Heart right ventricle (tissue), 16 donors: ENCODE measurements around the gene FGF18. TPM values are rescaled to one million over a fixed set of nuclear protein-coding genes. Genes with fewer than 3 reads are reported as not detected.

Experiments used
- ATAC-seq, 8 donors: fragments of 200-7000 bp; cut with Tn5 transposase; one replicate each; pipeline ENCODE4 v1.9.1; 2020; ENCODE audit warnings: mild to moderate bottlenecking in 8 of 8, moderate library complexity in 8 of 8, moderate number of reproducible peaks in 1 of 8
- DNase-seq, 2 donors: peaks; one replicate each; pipeline ENCODE4 v3.0.0-alpha.2; 2020
- H3K27ac ChIP-seq, 10 donors: fragments of 200-600 bp; sonication (generic) in 2 of 10; one replicate each; pipeline versions ENCODE4 v1.5.0 to v1.8.0; 2020 to 2022; ENCODE audit warnings: mild to moderate bottlenecking in 3 of 10
- H3K27me3 ChIP-seq, 7 donors: fragments of 200-600 bp; one replicate each; pipeline ENCODE4 v1.8.0; 2021 to 2022; ENCODE audit warnings: mild to moderate bottlenecking in 2 of 7
- H3K36me3 ChIP-seq, 9 donors: fragments of 200-600 bp; sonication (generic) in 1 of 9; one replicate each; pipeline versions ENCODE4 v1.5.0 to v1.8.0; 2020 to 2022; ENCODE audit warnings: mild to moderate bottlenecking in 2 of 9
- H3K4me1 ChIP-seq, 9 donors: fragments of 200-600 bp; sonication (generic) in 1 of 9; one replicate each; pipeline versions ENCODE4 v1.5.0 to v1.8.0; 2020 to 2022; ENCODE audit warnings: mild to moderate bottlenecking in 4 of 9
- H3K4me3 ChIP-seq, 10 donors: fragments of 200-600 bp; sonication (generic) in 2 of 10; one replicate each; pipeline versions ENCODE4 v1.5.0 to v1.8.0; 2020 to 2022; ENCODE audit warnings: mild to moderate bottlenecking in 7 of 10, moderate library complexity in 2 of 10
- H3K9me3 ChIP-seq, 11 donors: fragments of 200-600 bp in 10 of 11; sonication (generic) in 2 of 11; one replicate each; pipeline versions ENCODE4 v1.5.0 to v1.8.0; 2013 to 2022; ENCODE audit warnings: mild to moderate bottlenecking in 2 of 11, control low read depth in 1 of 11, moderate library complexity in 1 of 11
- WGBS, 2 donors: extraction: QIAGEN DNeasy Blood & Tissue Kit; methylation state at CpG; one replicate each; pipeline ENCODE4 v1.1.7; 2013; ENCODE audit warnings: inconsistent platforms in 1 of 2; 5-methylcytosine and 5-hydroxymethylcytosine counted together
- intact Hi-C, 10 donors: fragments of 100-400 bp; cut with DNase I; formaldehyde crosslinking; loops; one replicate each; pipeline versions ENCODE4 v1.11.1 to v1.14.2; 2022
- polyA plus RNA-seq, 2 donors: library from polyadenylated mRNA; stranded (reverse); fragments of 200-250 nt; gene quantifications; one replicate each; pipeline ENCODE4 v1.2.3, GENCODE V29; 2013
- total RNA-seq, 10 donors: library from RNA; stranded (reverse); fragmentation: NEBNext Ultra II Directional in 3 of 10; extraction: Animal tissue kit (Norgen Biotek cat#: 25700) in 3 of 10; gene quantifications; one replicate each; pipeline versions ENCODE4 v1.2.1 to v1.2.4, GENCODE V29; 2021 to 2023
- TF ChIP-seq, protein P1 (sequence below), 9 donors: fragments of 200-600 bp; sonication (generic) in 2 of 9; IDR thresholded peaks; one replicate each; pipeline versions ENCODE4 v1.5.0 to v1.8.0; 2021 to 2022; ENCODE audit warnings: antibody characterized with exemption in 9 of 9, mild to moderate bottlenecking in 5 of 9, moderate library complexity in 1 of 9
- donor health status: Arrhythmogenic right ventricular cardiomyopathy.
- donor health status: ischemic (EF 13 %, LVEDD 7.1; RV severe dilation, severe dysfunction).
- donor health status: healthy with polysubstance abuse.
- donor health status: DM: no; HTN: yes; CAD: no.
- donor health status: DM: no; HTN: no; CAD: no.
- donor health status: ischemic (EF 25% LVEDD 6.9; RV normal size, moderate dysfunction).
- donor health status: ischemic (EF 25% LVEDD 5.7; RV mildly dilated, moderate dysfunction).
- donor health status: healthy.
- donor health status: DM: yes; HTN: yes; CAD: no.
- donor health status: Ischemic cardiomyopathy.
- donor health status: ischemic (EF 35%, LVEDD 5.7; RV mildly dilated, moderate dysfunction).
- donor health status: nonischemic (EF 11% LVEDD 7.7; RV severe dilation, severe dysfunction).
- donor health status: DM: yes; HTN: yes; CAD: no.
- donor health status: PGD.
- donor health status: ischemic (EF 29% LVEDD 5.4; RV normal size, mild dysfunction).
- donor health status: nonischemic (EF 23%, LVEDD 6.1; RV moderate dilation, normal function).

The FGF18 gene
- total and polyA plus RNA-seq, 12 donors: 1.7 to 39.2 (median 13.7) TPM

GRCh38 chr5:171435908-171436307 lies 16.5 kb downstream of the FGF18 start:
- H3K27me3 ChIP-seq: no peaks in the 10 kb centered on the region
- H3K27ac ChIP-seq: no peak overlapping the region
- WGBS, 2 donors: 79 to 81% methylated on average over 20 of the region's 20 CpGs
- H3K4me1 ChIP-seq: peaks cover 3 to 65% (median 37%) of the 10 kb centered on the region in 9 donors
- no peaks in the 10 kb centered on the region for H3K9me3 ChIP-seq
- ATAC-seq (no peak), DNase-seq (no peak)
- TF ChIP-seq, protein P1, sequence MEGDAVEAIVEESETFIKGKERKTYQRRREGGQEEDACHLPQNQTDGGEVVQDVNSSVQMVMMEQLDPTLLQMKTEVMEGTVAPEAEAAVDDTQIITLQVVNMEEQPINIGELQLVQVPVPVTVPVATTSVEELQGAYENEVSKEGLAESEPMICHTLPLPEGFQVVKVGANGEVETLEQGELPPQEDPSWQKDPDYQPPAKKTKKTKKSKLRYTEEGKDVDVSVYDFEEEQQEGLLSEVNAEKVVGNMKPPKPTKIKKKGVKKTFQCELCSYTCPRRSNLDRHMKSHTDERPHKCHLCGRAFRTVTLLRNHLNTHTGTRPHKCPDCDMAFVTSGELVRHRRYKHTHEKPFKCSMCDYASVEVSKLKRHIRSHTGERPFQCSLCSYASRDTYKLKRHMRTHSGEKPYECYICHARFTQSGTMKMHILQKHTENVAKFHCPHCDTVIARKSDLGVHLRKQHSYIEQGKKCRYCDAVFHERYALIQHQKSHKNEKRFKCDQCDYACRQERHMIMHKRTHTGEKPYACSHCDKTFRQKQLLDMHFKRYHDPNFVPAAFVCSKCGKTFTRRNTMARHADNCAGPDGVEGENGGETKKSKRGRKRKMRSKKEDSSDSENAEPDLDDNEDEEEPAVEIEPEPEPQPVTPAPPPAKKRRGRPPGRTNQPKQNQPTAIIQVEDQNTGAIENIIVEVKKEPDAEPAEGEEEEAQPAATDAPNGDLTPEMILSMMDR (IDR thresholded peaks at IDR 0.05): no peak
- no peak overlapping the region for H3K4me3 ChIP-seq
- intact Hi-C loops: no loop called here
- no peaks in the 10 kb centered on the region for H3K36me3 ChIP-seq

DNA sequence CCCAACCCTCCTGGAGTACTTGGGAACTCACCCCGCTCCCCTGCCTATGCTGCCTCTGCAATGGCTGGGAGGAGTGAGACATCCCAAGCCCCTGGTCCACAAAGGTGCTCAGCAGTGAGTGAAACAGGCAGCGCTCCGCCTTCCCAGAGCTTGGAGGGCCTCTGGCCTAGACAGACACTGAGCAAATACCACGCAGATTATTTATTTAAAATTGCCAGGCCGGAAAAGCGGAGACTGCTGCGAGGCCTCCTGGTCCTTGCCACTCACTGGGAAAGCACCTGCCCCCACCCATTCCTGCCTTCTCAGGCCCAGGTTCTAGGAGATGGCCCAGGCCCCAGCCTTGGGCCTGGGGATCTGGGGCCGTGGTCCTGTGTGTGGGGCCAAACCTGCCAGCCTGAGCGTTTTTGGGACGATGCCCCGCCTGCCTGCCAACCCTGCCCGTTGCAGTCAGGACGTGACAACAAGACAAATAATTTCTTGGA lies 17.4 kb downstream of the FGF18 start:
- intact Hi-C loops: no loop called here
- Histone ChIP-seq H3K9me3 (no peaks in the 10 kb centered on the region), H3K4me1 (peaks cover 6 to 66% (median 42%) of the 10 kb centered on the region in 9 donors), H3K27ac (peak overlapping the region in 2 of 10 donors; percentile 25 to 47), H3K36me3 (no peaks in the 10 kb centered on the region), H3K4me3 (no peak overlapping the region), H3K27me3 (no peaks in the 10 kb centered on the region)
- DNase-seq (no peak), ATAC-seq (peak in 1 of 8 donors; percentile 1)
- 71 to 79% methylated on average over 13 of the region's 13 CpGs for WGBS, 2 donors
- TF ChIP-seq, protein P1 (IDR thresholded peaks at IDR 0.05): no peak

GRCh38 chr5:171437286-171437821 lies 17.9 kb downstream of the FGF18 start:
- DNase-seq: no peak
- ATAC-seq: peak in 1 of 8 donors; percentile 45

GRCh38 chr5:171438738-171439137 lies 19.3 kb downstream of the FGF18 start:
- Histone ChIP-seq H3K4me3 (no peak overlapping the region), H3K4me1 (peaks cover 12 to 58% (median 41%) of the 10 kb centered on the region in 9 donors), H3K9me3 (no peaks in the 10 kb centered on the region), H3K36me3 (no peaks in the 10 kb centered on the region), H3K27me3 (no peaks in the 10 kb centered on the region), H3K27ac (peak overlapping the region in 1 of 10 donors; percentile 70)
- WGBS, 2 donors: 75 to 77% methylated on average over 4 of the region's 4 CpGs
- no peak for DNase-seq
- TF ChIP-seq, protein P1 (IDR thresholded peaks at IDR 0.05): no peak
- ATAC-seq: no peak
- intact Hi-C loops: no loop called here

More at GRCh38 chr5:171437286-171437821, 17.9 kb downstream of the FGF18 start:
- peak overlapping the region in 2 of 10 donors; percentile 25 to 47 for H3K27ac ChIP-seq
- H3K4me3 ChIP-seq: no peak overlapping the region
- WGBS, 2 donors: 64 to 65% methylated on average over 14 of the region's 14 CpGs
- H3K36me3 ChIP-seq: no peaks in the 10 kb centered on the region
- no peaks in the 10 kb centered on the region for H3K9me3 ChIP-seq
- intact Hi-C loops: no loop called here
- H3K4me1 ChIP-seq: peaks cover 10 to 66% (median 45%) of the 10 kb centered on the region in 9 donors
- H3K27me3 ChIP-seq: no peaks in the 10 kb centered on the region
- TF ChIP-seq, protein P1 (IDR thresholded peaks at IDR 0.05): no peak
